Effector memory CD8-positive, alpha-beta T cell (primary cell): ENCODE data around the gene KDM6A.
"Not testable (repeated sequence)": the region's sequence is repeated elsewhere in the genome, so short reads cannot be mapped to it uniquely, and the experiment has no call there.

ENCODE experiments used
- ATAC-seq: fragments of 150-1000 bp; cut with Tn5 transposase; replicated peaks from 2 replicates; pipeline ENCODE4 v1.10.0; 2021; ENCODE audit warnings: mild to moderate bottlenecking, moderate library complexity
- DNase-seq, 3 experiments: peaks; one replicate each; pipeline ENCODE4 v3.0.0; 2021
- H3K27ac Mint-ChIP-seq, 2 donors: one replicate each; pipeline ENCODE4 v1.8.0; 2022; ENCODE audit warnings: mild to moderate bottlenecking in 2 of 2, mixed read lengths in 2 of 2, moderate library complexity in 2 of 2
- H3K27me3 Mint-ChIP-seq, 2 donors: one replicate each; pipeline ENCODE4 v1.8.0; 2022; ENCODE audit warnings: mixed read lengths in 2 of 2
- H3K36me3 Mint-ChIP-seq: one replicate; pipeline ENCODE4 v1.8.0; 2022; ENCODE audit warnings: mild to moderate bottlenecking, moderate library complexity, mixed read lengths; ENCODE audit not compliant: insufficient read depth
- H3K4me1 Mint-ChIP-seq, 2 donors: one replicate each; pipeline ENCODE4 v1.8.0; 2022; ENCODE audit warnings: low read depth in 2 of 2, mixed read lengths in 2 of 2
- H3K4me3 Mint-ChIP-seq, 2 donors: one replicate each; pipeline ENCODE4 v1.8.0; 2022; ENCODE audit warnings: mild to moderate bottlenecking in 2 of 2, mixed read lengths in 2 of 2, moderate library complexity in 2 of 2
- H3K9me3 Mint-ChIP-seq, 2 donors: one replicate each; pipeline ENCODE4 v1.8.0; 2022; ENCODE audit warnings: mixed read lengths in 2 of 2

The KDM6A gene

DNA sequence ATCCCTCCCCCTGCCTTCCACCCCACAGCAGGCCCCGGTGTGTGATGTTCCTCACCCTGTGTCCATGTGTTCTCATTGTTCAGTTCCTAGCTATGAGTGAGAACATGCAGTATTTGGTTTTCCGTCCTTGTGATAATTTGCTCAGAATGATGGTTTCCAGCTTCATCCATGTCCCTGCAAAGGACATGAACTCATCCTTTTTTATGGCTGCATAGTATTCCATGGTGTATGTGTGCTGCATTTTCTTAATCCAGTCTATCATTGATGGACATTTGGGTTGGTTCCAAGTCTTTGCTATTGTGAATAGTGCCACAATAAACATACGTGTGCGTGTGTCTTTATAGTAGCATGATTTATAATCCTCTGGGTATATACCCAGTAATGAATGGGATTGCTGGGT, 200.0 kb downstream of the KDM6A start:
- Mint-ChIP-seq H3K36me3 (peaks cover 20% of the 10 kb centered on the region), H3K4me1 (peaks cover 30 to 33% of the 10 kb centered on the region in 2 donors)
- DNase-seq, H3K4me3 Mint-ChIP-seq, H3K27me3 Mint-ChIP-seq, H3K27ac Mint-ChIP-seq, ATAC-seq, H3K9me3 Mint-ChIP-seq: not testable (repeated sequence)

DNA sequence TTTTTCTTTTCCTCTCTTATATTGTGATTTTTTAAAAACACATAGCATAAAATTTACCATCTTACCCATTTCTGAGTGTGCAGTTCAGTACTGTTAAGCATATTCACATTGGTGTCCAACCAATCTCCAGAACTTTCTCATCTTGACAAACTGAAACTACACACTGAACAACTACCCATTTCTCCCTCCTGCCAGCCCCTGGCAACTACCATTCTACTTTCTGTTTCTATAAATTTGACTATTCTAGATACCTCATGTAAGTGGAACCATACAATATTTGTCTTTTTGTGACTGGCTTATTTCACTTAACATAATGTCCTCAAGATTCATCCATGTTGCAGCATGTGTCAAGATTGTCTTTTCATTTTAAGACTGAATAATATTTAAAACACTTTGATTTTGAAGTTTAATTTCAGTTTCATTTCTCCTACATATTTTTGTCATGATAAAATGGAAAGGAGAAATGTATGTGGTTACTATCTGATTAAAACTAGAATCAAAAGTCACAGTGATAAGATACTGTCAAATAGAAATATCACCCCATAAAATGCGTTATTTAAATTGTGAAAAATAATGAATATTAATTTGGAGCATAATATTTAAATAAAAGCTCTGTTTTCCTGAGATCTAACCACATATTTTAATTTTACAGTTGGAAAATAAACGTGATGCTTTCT, 204.9 kb downstream of the KDM6A start:
- peak overlapping the region in 1 of 2 donors; percentile 44 for H3K4me3 Mint-ChIP-seq
- no peaks in the 10 kb centered on the region for H3K27me3 Mint-ChIP-seq
- DNase-seq (no peak), ATAC-seq (no peak)
- H3K4me1 Mint-ChIP-seq: peaks cover 11 to 21% of the 10 kb centered on the region in 2 donors
- H3K9me3 Mint-ChIP-seq: no peaks in the 10 kb centered on the region
- peaks cover 23% of the 10 kb centered on the region for H3K36me3 Mint-ChIP-seq
- H3K27ac Mint-ChIP-seq: no peak overlapping the region

DNA sequence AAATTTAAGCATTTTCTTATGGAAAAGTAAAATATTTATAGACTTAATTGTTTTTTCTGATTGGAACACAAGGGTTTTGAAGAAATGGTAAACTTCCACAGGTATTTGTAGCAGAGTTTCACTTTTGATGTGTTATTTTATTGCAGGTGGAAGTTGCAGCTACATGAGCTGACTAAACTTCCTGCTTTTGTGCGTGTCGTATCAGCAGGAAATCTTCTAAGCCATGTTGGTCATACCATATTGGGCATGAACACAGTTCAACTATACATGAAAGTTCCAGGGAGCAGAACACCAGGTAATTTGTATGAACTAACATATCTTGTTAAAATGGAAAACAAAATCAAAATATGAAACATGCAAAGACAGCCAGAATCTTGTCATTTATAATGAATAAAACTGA, 210.3 kb downstream of the KDM6A start:
- no peak for ATAC-seq
- Mint-ChIP-seq H3K9me3 (no peaks in the 10 kb centered on the region), H3K36me3 (peaks cover 44% of the 10 kb centered on the region), H3K4me1 (no peaks in the 10 kb centered on the region), H3K27ac (no peak overlapping the region), H3K27me3 (no peaks in the 10 kb centered on the region), H3K4me3 (no peak overlapping the region)
- no peak for DNase-seq

DNA sequence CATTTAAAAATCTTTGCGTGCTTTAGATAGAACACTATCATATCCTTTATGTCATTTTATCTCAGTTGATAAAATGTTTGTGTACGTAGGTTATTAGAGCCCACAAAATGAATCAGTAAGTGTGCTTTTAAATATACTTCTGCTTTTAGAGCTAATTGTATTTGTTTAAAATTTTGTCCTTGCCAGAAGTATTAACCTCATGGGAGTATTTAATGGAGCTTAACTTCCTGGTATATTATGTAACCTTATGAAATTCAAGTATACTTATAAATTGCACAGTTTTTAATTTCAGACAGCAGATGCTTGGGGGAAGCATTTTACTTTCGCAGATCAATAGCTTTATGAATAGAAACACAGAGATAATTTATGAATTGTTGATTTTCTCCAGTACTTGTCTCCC, 237.5 kb downstream of the KDM6A start:
- Mint-ChIP-seq H3K27me3 (no peaks in the 10 kb centered on the region), H3K4me3 (no peak overlapping the region), H3K36me3 (peaks cover 12% of the 10 kb centered on the region), H3K4me1 (no peaks in the 10 kb centered on the region), H3K27ac (no peak overlapping the region), H3K9me3 (peaks cover 0 to 5% of the 10 kb centered on the region in 2 donors)
- no peak for ATAC-seq
- no peak for DNase-seq

DNA sequence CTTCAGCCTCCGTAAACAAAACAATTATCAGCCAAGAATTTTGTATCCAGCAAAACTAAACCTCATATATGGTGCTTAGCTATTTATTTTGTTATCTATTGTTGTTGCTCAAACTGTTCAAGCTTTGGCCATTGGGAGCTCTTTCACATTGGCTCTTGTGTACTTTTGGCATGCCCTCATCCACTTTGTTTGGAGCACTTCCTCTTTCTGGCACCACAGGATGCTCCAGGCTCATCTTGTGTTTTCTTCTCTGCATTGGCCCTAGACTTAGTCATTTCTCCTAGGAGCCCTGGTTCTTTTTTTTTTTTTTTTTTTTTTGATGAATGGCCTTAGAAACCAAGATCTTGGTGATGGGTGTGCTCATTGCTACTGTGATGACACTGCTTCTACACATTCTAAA, 253.2 kb downstream of the KDM6A start:
- ATAC-seq: no peak
- Mint-ChIP-seq H3K27me3 (peaks cover 11 to 14% of the 10 kb centered on the region in 2 donors), H3K27ac (no peak overlapping the region), H3K4me3 (no peak overlapping the region), H3K4me1 (no peaks in the 10 kb centered on the region), H3K9me3 (peaks cover 0 to 2% of the 10 kb centered on the region in 2 donors), H3K36me3 (no peaks in the 10 kb centered on the region)
- no peak for DNase-seq

DNA sequence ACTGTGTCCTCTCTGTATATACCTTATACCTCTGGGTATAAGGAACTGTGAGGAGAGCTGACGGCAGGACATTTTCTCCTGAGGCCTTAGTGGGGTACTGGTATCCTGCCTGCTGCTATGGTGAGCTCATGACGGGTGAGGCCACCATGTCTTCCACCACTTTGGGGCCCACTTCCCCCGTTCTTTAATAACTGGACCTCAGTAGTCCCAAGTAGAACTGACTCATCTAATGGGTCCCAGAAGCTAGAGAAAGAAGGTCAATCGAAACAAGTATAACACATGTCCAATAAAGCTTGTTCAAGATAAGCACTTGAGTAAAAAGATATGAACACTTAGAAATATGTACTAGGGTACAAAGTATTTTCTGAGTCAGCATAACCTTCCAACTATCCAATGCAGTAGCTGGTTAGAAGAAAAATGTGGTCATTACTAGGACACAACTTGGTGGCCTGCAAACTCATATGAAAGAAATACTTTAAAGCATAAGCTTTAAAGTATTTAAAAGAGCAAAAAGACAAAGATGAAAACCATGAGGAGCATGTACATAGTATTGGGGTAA, 256.0 kb downstream of the KDM6A start:
- peaks cover 1 to 11% of the 10 kb centered on the region in 2 donors for H3K27me3 Mint-ChIP-seq
- no peaks in the 10 kb centered on the region for H3K36me3 Mint-ChIP-seq
- no peak overlapping the region for H3K27ac Mint-ChIP-seq
- DNase-seq (no peak), ATAC-seq (no peak)
- peaks cover 0 to 2% of the 10 kb centered on the region in 2 donors for H3K9me3 Mint-ChIP-seq
- H3K4me3 Mint-ChIP-seq: no peak overlapping the region
- H3K4me1 Mint-ChIP-seq: no peaks in the 10 kb centered on the region

DNA sequence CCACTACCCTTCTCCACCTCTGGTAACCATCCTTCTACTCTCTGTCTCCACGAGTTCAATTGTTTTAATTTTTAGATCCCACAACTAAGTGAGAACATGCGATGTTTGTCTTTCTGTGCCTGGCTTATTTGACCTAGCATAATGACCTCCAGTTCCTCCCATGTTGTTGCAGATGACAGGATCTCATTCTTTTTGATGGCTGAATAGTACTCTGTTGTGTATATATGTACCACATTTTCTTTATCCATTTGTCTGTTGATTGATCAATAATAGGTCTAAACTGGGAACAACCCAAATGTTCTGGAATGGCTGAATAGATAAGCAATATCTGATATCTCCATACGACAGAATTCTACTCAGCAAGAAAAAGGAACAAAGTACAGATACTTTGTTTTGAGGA, 260.5 kb downstream of the KDM6A start:
- H3K27me3 Mint-ChIP-seq: peaks cover 0 to 4% of the 10 kb centered on the region in 2 donors
- no peak overlapping the region for H3K4me3 Mint-ChIP-seq
- ATAC-seq (no peak), DNase-seq (no peak)
- H3K36me3 Mint-ChIP-seq: no peaks in the 10 kb centered on the region
- no peaks in the 10 kb centered on the region for H3K4me1 Mint-ChIP-seq
- H3K9me3 Mint-ChIP-seq: peaks cover 0 to 2% of the 10 kb centered on the region in 2 donors
- H3K27ac Mint-ChIP-seq: no peak overlapping the region

DNA sequence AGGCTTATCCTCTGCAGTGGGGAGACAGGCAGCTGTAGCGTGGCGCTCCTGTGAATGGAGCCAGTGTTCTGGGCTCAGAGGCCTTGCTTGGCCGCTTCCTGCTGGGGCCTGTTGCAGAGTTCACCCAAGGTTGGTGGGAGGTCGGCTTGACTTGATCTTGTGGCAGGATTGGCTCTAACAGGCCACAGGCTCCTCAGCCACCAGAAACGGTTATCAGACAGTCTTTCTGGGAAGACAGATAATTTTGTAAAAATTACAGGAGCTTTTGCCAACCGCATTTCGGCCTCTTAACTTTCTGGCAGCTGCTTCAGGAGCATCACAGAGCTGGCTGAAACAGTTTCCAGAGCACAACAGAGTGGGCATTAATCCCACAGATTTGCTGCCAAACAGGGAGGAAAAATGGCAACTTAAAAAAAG, 261.3 kb downstream of the KDM6A start:
- peaks cover 0 to 2% of the 10 kb centered on the region in 2 donors for H3K9me3 Mint-ChIP-seq
- H3K36me3 Mint-ChIP-seq: no peaks in the 10 kb centered on the region
- H3K4me3 Mint-ChIP-seq: no peak overlapping the region
- H3K27me3 Mint-ChIP-seq: no peaks in the 10 kb centered on the region
- H3K27ac Mint-ChIP-seq: no peak overlapping the region
- no peaks in the 10 kb centered on the region for H3K4me1 Mint-ChIP-seq
- no peak for ATAC-seq
- DNase-seq: no peak

DNA sequence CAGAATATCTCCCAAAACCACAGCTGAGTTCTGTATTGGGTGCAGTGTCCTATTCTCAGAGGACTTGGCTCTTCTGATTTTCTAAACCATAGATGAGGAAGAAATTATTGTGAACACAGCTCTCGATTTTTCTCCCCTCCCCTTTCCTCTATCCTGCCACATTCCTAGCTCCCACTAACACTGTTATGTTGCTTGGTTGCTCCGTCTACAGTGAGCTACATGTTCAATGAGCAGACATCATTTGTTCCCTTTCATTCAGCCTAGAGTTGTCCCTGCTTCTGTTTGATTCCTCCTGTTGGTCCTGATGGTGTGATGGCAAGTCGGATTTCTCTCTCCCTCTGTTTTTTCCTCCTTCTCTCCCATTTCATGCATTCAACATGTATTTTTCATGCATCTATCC, 261.8 kb downstream of the KDM6A start:
- Mint-ChIP-seq H3K27ac (no peak overlapping the region), H3K9me3 (peaks cover 0 to 2% of the 10 kb centered on the region in 2 donors), H3K4me1 (no peaks in the 10 kb centered on the region), H3K4me3 (no peak overlapping the region), H3K27me3 (no peaks in the 10 kb centered on the region), H3K36me3 (no peaks in the 10 kb centered on the region)
- no peak for ATAC-seq
- no peak for DNase-seq

DNA sequence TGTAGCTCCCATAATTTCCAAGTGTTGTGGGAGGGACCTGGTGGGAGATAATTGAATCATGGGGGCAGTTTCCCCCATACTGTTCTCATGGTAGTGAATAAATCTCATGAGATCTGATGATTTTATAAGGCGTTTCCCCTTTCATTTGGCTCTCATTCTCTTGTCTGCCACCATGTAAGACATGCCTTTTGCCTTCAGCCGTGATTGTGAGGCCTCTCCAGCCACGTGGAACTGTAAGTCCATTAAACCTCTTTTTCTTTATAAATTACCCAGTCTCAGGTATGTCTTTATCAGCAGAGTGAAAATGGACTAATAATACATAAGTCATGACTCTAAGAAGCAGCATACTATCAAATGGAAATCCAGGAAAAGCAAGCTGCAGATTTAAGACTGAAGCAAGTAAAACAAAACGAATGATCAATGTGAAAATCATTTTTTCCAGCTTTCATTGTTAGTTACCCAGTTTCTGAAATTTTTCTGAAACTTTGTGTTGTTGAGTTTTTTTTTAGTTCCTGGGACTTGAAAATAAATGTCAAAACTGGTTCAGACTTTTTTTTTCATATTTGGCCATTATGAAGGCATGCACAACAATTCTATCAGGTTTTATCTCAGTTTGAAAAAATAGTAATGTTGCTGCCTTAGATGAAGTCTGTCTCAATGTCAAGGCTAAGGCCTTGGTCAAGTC, 262.5 kb downstream of the KDM6A start:
- not testable (repeated sequence) for H3K4me1 Mint-ChIP-seq, ATAC-seq, H3K9me3 Mint-ChIP-seq, H3K27me3 Mint-ChIP-seq, H3K4me3 Mint-ChIP-seq, H3K36me3 Mint-ChIP-seq, DNase-seq, H3K27ac Mint-ChIP-seq

DNA sequence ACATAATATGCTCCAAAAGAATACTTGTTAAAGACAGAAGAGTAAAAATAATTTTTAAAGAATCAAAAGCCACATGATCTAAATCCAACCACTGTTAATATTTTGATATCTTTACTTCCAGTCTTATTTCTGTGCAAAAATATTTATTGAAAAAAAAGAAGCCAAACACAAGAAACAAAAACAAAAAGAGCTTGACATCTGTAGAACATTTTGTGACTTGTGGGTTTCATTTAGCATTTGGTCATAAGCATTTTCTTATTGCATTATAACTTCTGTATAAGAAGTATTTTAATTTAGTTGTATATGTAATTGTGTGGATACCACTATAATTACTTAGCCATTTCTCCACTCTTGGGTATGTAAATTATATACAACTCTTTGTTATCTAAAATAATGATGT, 264.5 kb downstream of the KDM6A start:
- Mint-ChIP-seq H3K36me3 (no peaks in the 10 kb centered on the region), H3K9me3 (no peaks in the 10 kb centered on the region), H3K4me3 (no peak overlapping the region), H3K27me3 (no peaks in the 10 kb centered on the region), H3K4me1 (no peaks in the 10 kb centered on the region), H3K27ac (no peak overlapping the region)
- no peak for ATAC-seq
- DNase-seq: no peak

DNA sequence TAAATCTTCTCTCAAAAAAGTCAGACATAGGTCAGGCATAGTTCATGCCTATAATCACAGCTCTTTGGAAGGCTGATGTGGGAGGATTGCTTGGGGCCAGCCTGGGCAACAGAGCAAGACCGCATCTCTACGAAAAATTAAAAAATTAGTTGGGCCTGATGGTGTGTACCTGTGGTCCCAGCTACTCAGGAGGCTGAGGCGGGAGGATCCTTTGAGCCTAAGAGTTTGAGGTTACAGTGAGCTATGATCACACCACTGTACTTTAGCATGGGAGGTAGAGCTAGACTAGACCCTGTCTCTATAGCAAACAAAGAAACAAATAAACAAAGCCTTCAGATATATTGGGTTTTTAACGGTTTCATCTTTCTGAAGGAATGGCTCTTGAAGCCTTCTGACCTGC, 265.5 kb downstream of the KDM6A start:
- no peaks in the 10 kb centered on the region for H3K27me3 Mint-ChIP-seq
- H3K4me1 Mint-ChIP-seq: no peaks in the 10 kb centered on the region
- ATAC-seq (peak; percentile 37), DNase-seq (no peak)
- peak overlapping the region in 1 of 2 donors; percentile 71 for H3K27ac Mint-ChIP-seq
- H3K9me3 Mint-ChIP-seq: no peaks in the 10 kb centered on the region
- no peaks in the 10 kb centered on the region for H3K36me3 Mint-ChIP-seq
- no peak overlapping the region for H3K4me3 Mint-ChIP-seq

DNA sequence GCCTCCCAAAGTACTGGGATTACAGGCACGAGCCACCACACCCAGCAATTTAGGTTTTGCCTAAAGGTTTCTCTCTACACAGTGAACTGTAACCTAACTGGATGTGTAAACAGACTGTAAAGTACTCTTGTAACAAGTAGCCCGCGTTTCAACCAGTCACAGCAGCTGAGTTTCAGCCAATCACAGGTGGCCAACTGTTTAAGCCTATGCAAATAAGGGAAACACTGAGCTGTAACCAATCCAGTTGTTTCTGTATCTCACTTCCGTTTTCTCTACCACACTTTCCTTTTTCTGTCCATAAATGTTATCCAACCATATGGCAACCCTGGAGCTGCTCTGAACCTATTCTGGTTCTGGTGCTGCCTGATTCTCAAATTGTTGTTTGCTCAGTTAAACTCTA, 267.8 kb downstream of the KDM6A start:
- no peaks in the 10 kb centered on the region for H3K36me3 Mint-ChIP-seq
- H3K9me3 Mint-ChIP-seq: no peaks in the 10 kb centered on the region
- no peak for DNase-seq
- ATAC-seq: no peak
- no peak overlapping the region for H3K27ac Mint-ChIP-seq
- no peak overlapping the region for H3K4me3 Mint-ChIP-seq
- H3K4me1 Mint-ChIP-seq: no peaks in the 10 kb centered on the region
- H3K27me3 Mint-ChIP-seq: no peaks in the 10 kb centered on the region

DNA sequence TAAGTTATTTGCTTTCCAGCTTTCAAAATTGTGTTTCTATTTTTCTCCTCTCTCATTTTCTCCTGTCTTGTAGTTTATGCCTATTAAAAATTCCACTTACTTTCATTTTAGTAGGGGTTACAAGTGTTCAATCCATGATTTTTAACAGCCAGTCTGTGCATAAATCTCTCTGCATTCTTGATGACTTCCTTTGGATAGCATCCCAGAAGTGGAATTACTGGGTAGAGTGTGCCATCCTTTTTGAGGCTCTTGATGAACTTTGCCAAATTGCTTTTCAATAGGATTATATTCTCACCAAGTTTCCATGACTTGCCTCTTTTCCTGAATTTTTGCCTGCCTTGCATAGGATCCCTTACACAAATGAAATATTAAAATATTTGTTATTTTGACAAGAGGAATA, 269.2 kb downstream of the KDM6A start:
- no peak overlapping the region for H3K4me3 Mint-ChIP-seq
- no peaks in the 10 kb centered on the region for H3K9me3 Mint-ChIP-seq
- H3K36me3 Mint-ChIP-seq: no peaks in the 10 kb centered on the region
- H3K4me1 Mint-ChIP-seq: no peaks in the 10 kb centered on the region
- H3K27ac Mint-ChIP-seq: no peak overlapping the region
- DNase-seq: no peak
- ATAC-seq: no peak
- H3K27me3 Mint-ChIP-seq: no peaks in the 10 kb centered on the region
